C4-2B (cell line): ENCODE results near the gene EFNA5.

Experiments
- CTCF ChIP-seq: fragments of 450-650 bp; conservative IDR thresholded peaks from 2 replicates; pipeline ENCODE4 v1.5.1; 2017; ENCODE audit warnings: mild to moderate bottlenecking
- ZFX ChIP-seq: fragments of 450-650 bp; IDR thresholded peaks from 2 replicates; pipeline ENCODE4 v1.6.1; 2017

GRCh38 chr5:107594253-107595045, 76.3 kb downstream of the EFNA5 start:
- TF ChIP-seq CTCF (no peak), ZFX (no peak)
